HepG2 (cell line): ENCODE results near the gene NFS1. TPM values are rescaled to one million over a fixed set of nuclear protein-coding genes. Genes with fewer than 3 reads are reported as not detected.

Source experiments
- GABPA ChIP-seq, 2 experiments: IDR thresholded peaks; 2 replicates each; pipeline ENCODE4 v1.6.1; 2011 to 2016; ENCODE audit warnings: low read depth in 2 of 2, low read length in 1 of 2, missing biosample characterization in 1 of 2, missing genetic modification characterization in 1 of 2
- KMT2A ChIP-seq: sonication (generic); formaldehyde crosslinking; IDR thresholded peaks from 2 replicates; pipeline ENCODE4 v1.4.0; 2020; ENCODE audit warnings: missing genetic modification reagents
- MAFK ChIP-seq, 2 experiments: IDR thresholded peaks in 1 of 2; conservative IDR thresholded peaks in 1 of 2; 2 replicates each; pipeline ENCODE4 v1.6.1; 2011; ENCODE audit warnings: improper control_type of control experiment in 2 of 2, low read length in 2 of 2
- SIN3A ChIP-seq: IDR thresholded peaks from 2 replicates; pipeline ENCODE4 v1.6.1; 2011; ENCODE audit warnings: low read depth, mild to moderate bottlenecking, control low read depth, low read length, borderline replicate concordance
- TCF7L2 ChIP-seq: IDR thresholded peaks from 2 replicates; pipeline ENCODE4 v1.6.1; 2011; ENCODE audit warnings: mild to moderate bottlenecking, low read depth, low read length, moderate library complexity
- XBP1 ChIP-seq: sonication (generic); formaldehyde crosslinking; IDR thresholded peaks from 2 replicates; pipeline ENCODE4 v1.5.0; 2020; ENCODE audit warnings: missing genetic modification reagents
- ZEB1 ChIP-seq: IDR thresholded peaks from 2 replicates; pipeline ENCODE4 v1.6.1; 2012; ENCODE audit warnings: mild to moderate bottlenecking, low read depth, inconsistent platforms; ENCODE audit not compliant: insufficient replicate concordance
- ZNF225 ChIP-seq: sonication (generic); formaldehyde crosslinking; IDR thresholded peaks from 2 replicates; pipeline ENCODE4 v1.4.0; 2020; ENCODE audit warnings: mild to moderate bottlenecking, missing genetic modification reagents
- ZNF331 ChIP-seq: sonication (generic); formaldehyde crosslinking; IDR thresholded peaks from 2 replicates; pipeline ENCODE4 v1.4.0; 2020; ENCODE audit warnings: missing genetic modification reagents
- ZNF577 ChIP-seq: sonication (generic); formaldehyde crosslinking; IDR thresholded peaks from 2 replicates; pipeline ENCODE4 v1.4.0; 2020; ENCODE audit warnings: mild to moderate bottlenecking, low read depth, missing genetic modification reagents, borderline replicate concordance
- ZNF747 ChIP-seq: sonication (generic); formaldehyde crosslinking; IDR thresholded peaks from 2 replicates; pipeline ENCODE4 v1.8.1; 2023; ENCODE audit warnings: missing genetic modification reagents, mild to moderate bottlenecking, borderline replicate concordance
- polyA plus RNA-seq, 8 experiments: library from polyadenylated mRNA; depleted of rRNA in 3 of 8; stranded (reverse) in 7 of 8; unstranded in 1 of 8; fragments of >200 nt; fragmentation: Illumina TruSeq in 4 of 8; extraction: Trizol in 4 of 8; gene quantifications; 2 replicates each; pipeline versions ENCODE4 v1.2.1 to v1.2.3, GENCODE V29; 2011 to 2016; ENCODE audit warnings: low read depth in 4 of 8, missing spikeins in 1 of 8, mixed read lengths in 1 of 8; ENCODE audit not compliant: insufficient read depth in 1 of 8
- total RNA-seq, 5 experiments: library from RNA; depleted of rRNA; stranded (reverse); fragments of >200 nt; fragmentation: Illumina TruSeq; extraction: Trizol; gene quantifications; 2 replicates each; pipeline ENCODE4 v1.2.3, GENCODE V29; 2016; ENCODE audit warnings: low read depth in 1 of 5
- TF ChIP-seq, protein P1 (sequence below): sonication (generic); formaldehyde crosslinking; IDR thresholded peaks from 2 replicates; pipeline ENCODE4 v1.5.0; 2020; ENCODE audit warnings: missing genetic modification reagents
- TF ChIP-seq, protein P2 (sequence below): sonication (generic); formaldehyde crosslinking; IDR thresholded peaks from 2 replicates; pipeline ENCODE4 v1.9.0; 2021; ENCODE audit warnings: missing genetic modification reagents, borderline replicate concordance
- TF ChIP-seq, protein P3 (sequence below): sonication (generic); formaldehyde crosslinking; IDR thresholded peaks from 2 replicates; pipeline ENCODE4 v1.5.0; 2020; ENCODE audit warnings: mild to moderate bottlenecking, missing genetic modification reagents
- TF ChIP-seq, protein P4 (sequence below): IDR thresholded peaks from 2 replicates; pipeline ENCODE4 v1.6.1; 2018; ENCODE audit warnings: missing genetic modification reagents, mild to moderate bottlenecking, missing compliant biosample characterization
- TF ChIP-seq, protein P5 (sequence below): sonication (generic); formaldehyde crosslinking; IDR thresholded peaks from 2 replicates; pipeline ENCODE4 v1.4.0; 2020; ENCODE audit warnings: missing genetic modification reagents, borderline replicate concordance
- TF ChIP-seq, protein P6 (sequence below): sonication (generic); formaldehyde crosslinking; IDR thresholded peaks from 2 replicates; pipeline ENCODE4 v1.5.0; 2020; ENCODE audit warnings: mild to moderate bottlenecking, missing genetic modification reagents, moderate library complexity

NFS1 gene
- total and polyA plus RNA-seq, 2 of the 13 experiments (the other 11 are each of a cell fraction or from before 2014, with no cell fraction given): 65.9 to 88.1 TPM

DNA sequence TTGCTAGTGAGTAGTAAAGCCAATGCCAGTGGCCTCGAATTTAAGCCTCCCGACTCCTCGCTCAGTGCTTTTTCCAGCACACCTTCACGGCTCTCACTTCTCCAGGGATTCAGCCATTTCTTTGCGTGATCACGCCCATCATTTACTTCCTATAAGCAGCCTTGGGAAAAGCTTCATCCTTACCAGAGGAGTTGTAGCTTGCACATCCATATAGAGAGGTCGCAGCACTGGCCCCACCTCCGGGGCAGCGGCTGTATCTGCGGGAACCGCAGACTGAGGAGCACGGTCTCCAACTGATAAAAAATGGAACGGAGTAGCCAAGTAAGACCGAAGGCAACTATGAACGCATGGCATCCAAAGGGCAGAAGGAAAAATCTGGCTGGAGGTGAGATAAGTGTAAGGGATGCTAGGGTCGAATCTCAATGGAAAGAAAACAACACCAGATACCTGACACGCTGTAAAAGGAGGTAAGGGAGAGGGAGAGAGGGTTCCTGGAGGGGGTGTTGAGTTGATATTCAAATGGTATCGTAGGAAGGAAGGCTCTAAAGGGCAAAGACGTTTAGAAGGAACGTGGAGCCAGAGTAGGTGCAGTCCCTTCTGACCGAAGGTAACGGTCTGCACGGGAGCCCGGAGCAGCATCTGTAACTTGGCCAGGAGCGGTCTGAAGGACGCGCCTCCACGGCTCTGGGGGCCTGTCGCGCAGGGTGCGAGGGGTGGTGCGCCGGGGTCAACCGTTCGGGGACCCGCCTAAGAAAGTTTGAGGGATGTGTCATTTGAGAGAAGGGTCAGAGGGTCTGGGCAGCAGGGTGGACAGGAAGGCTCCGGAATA is 640 bp downstream of the NFS1 start (continued):
- TF ChIP-seq, protein P1, sequence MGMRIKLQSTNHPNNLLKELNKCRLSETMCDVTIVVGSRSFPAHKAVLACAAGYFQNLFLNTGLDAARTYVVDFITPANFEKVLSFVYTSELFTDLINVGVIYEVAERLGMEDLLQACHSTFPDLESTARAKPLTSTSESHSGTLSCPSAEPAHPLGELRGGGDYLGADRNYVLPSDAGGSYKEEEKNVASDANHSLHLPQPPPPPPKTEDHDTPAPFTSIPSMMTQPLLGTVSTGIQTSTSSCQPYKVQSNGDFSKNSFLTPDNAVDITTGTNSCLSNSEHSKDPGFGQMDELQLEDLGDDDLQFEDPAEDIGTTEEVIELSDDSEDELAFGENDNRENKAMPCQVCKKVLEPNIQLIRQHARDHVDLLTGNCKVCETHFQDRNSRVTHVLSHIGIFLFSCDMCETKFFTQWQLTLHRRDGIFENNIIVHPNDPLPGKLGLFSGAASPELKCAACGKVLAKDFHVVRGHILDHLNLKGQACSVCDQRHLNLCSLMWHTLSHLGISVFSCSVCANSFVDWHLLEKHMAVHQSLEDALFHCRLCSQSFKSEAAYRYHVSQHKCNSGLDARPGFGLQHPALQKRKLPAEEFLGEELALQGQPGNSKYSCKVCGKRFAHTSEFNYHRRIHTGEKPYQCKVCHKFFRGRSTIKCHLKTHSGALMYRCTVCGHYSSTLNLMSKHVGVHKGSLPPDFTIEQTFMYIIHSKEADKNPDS (CRISPR knock-in tag): no peak
- no peak for TF ChIP-seq SIN3A
- TF ChIP-seq, protein P2, sequence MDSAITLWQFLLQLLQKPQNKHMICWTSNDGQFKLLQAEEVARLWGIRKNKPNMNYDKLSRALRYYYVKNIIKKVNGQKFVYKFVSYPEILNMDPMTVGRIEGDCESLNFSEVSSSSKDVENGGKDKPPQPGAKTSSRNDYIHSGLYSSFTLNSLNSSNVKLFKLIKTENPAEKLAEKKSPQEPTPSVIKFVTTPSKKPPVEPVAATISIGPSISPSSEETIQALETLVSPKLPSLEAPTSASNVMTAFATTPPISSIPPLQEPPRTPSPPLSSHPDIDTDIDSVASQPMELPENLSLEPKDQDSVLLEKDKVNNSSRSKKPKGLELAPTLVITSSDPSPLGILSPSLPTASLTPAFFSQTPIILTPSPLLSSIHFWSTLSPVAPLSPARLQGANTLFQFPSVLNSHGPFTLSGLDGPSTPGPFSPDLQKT (CRISPR knock-in tag): no peak
- TF ChIP-seq, protein P3, sequence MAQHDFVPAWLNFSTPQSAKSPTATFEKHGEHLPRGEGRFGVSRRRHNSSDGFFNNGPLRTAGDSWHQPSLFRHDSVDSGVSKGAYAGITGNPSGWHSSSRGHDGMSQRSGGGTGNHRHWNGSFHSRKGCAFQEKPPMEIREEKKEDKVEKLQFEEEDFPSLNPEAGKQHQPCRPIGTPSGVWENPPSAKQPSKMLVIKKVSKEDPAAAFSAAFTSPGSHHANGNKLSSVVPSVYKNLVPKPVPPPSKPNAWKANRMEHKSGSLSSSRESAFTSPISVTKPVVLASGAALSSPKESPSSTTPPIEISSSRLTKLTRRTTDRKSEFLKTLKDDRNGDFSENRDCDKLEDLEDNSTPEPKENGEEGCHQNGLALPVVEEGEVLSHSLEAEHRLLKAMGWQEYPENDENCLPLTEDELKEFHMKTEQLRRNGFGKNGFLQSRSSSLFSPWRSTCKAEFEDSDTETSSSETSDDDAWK (CRISPR knock-in tag): no peak
- TF ChIP-seq ZNF577: no peak
- TF ChIP-seq KMT2A (CRISPR knock-in tag): no peak
- TF ChIP-seq ZNF331 (CRISPR knock-in tag): no peak
- no peak for TF ChIP-seq MAFK (conservative IDR thresholded peaks at IDR 0.05 in 1 of 2, IDR thresholded peaks at IDR 0.05 in 1 of 2; ENCODE audit: low read length in 2 of 2)
- no peak for TF ChIP-seq XBP1 (CRISPR knock-in tag)
- TF ChIP-seq GABPA (IDR thresholded peaks at IDR 0.05; ENCODE audit: low read depth, low read length): peak; percentile 22; the same call in 1 of the 2 replicates
- TF ChIP-seq GABPA (CRISPR knock-in tag; IDR thresholded peaks at IDR 0.05; ENCODE audit: low read depth): peak; percentile 5; the same call in 1 of the 2 replicates
- TF ChIP-seq ZNF747 (CRISPR knock-in tag): no peak
- TF ChIP-seq TCF7L2: no peak
- TF ChIP-seq ZNF225 (CRISPR knock-in tag): no peak
- no peak for TF ChIP-seq ZEB1
- TF ChIP-seq, protein P4, sequence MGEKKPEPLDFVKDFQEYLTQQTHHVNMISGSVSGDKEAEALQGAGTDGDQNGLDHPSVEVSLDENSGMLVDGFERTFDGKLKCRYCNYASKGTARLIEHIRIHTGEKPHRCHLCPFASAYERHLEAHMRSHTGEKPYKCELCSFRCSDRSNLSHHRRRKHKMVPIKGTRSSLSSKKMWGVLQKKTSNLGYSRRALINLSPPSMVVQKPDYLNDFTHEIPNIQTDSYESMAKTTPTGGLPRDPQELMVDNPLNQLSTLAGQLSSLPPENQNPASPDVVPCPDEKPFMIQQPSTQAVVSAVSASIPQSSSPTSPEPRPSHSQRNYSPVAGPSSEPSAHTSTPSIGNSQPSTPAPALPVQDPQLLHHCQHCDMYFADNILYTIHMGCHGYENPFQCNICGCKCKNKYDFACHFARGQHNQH (CRISPR knock-in tag): no peak
- TF ChIP-seq, protein P5, sequence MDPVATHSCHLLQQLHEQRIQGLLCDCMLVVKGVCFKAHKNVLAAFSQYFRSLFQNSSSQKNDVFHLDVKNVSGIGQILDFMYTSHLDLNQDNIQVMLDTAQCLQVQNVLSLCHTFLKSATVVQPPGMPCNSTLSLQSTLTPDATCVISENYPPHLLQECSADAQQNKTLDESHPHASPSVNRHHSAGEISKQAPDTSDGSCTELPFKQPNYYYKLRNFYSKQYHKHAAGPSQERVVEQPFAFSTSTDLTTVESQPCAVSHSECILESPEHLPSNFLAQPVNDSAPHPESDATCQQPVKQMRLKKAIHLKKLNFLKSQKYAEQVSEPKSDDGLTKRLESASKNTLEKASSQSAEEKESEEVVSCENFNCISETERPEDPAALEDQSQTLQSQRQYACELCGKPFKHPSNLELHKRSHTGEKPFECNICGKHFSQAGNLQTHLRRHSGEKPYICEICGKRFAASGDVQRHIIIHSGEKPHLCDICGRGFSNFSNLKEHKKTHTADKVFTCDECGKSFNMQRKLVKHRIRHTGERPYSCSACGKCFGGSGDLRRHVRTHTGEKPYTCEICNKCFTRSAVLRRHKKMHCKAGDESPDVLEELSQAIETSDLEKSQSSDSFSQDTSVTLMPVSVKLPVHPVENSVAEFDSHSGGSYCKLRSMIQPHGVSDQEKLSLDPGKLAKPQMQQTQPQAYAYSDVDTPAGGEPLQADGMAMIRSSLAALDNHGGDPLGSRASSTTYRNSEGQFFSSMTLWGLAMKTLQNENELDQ (CRISPR knock-in tag): no peak
- TF ChIP-seq, protein P6, sequence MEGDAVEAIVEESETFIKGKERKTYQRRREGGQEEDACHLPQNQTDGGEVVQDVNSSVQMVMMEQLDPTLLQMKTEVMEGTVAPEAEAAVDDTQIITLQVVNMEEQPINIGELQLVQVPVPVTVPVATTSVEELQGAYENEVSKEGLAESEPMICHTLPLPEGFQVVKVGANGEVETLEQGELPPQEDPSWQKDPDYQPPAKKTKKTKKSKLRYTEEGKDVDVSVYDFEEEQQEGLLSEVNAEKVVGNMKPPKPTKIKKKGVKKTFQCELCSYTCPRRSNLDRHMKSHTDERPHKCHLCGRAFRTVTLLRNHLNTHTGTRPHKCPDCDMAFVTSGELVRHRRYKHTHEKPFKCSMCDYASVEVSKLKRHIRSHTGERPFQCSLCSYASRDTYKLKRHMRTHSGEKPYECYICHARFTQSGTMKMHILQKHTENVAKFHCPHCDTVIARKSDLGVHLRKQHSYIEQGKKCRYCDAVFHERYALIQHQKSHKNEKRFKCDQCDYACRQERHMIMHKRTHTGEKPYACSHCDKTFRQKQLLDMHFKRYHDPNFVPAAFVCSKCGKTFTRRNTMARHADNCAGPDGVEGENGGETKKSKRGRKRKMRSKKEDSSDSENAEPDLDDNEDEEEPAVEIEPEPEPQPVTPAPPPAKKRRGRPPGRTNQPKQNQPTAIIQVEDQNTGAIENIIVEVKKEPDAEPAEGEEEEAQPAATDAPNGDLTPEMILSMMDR (CRISPR knock-in tag): no peak
